H9 (cell line): Measurements from ENCODE around the gene ZC3H6. TPM values are rescaled to one million over a fixed set of nuclear protein-coding genes. Genes with fewer than 3 reads are reported as not detected.

Experiments used
- DNase-seq: peaks from one replicate; pipeline ENCODE4 v3.0.0-alpha.2; 2017
- H2AFZ ChIP-seq: one replicate; pipeline ENCODE4 v1.6.1; 2013; ENCODE audit warnings: mild to moderate bottlenecking, low read length, control low read depth, moderate library complexity
- H2AK5ac ChIP-seq: 2 replicates; pipeline ENCODE4 v1.6.1; 2013; ENCODE audit warnings: low read length, control low read depth, mixed read lengths; ENCODE audit not compliant: insufficient read length
- H2BK120ac ChIP-seq: one replicate; pipeline ENCODE4 v1.6.1; 2013; ENCODE audit warnings: low read depth, mild to moderate bottlenecking, low read length, control low read depth, inconsistent platforms; ENCODE audit not compliant: poor library complexity, severe bottlenecking
- H2BK12ac ChIP-seq: 2 replicates; pipeline ENCODE4 v1.6.1; 2013; ENCODE audit warnings: low read length, control low read depth, mixed read lengths, low read depth; ENCODE audit not compliant: insufficient read length
- H2BK15ac ChIP-seq: 2 replicates; pipeline ENCODE4 v1.6.1; 2013; ENCODE audit warnings: low read depth, low read length, control low read depth
- H2BK20ac ChIP-seq: one replicate; pipeline ENCODE4 v1.6.1; 2013; ENCODE audit warnings: low read depth, mild to moderate bottlenecking, low read length, control low read depth, inconsistent platforms; ENCODE audit not compliant: poor library complexity, severe bottlenecking
- H2BK5ac ChIP-seq: 2 replicates; pipeline ENCODE4 v1.6.1; 2013; ENCODE audit warnings: low read length, control low read depth, mixed read lengths; ENCODE audit not compliant: insufficient read length
- H3K14ac ChIP-seq: 2 replicates; pipeline ENCODE4 v1.6.1; 2013; ENCODE audit warnings: low read length, control low read depth; ENCODE audit not compliant: insufficient read depth
- H3K18ac ChIP-seq: 2 replicates; pipeline ENCODE4 v1.6.1; 2013; ENCODE audit warnings: low read depth, mild to moderate bottlenecking, mixed read lengths, low read length, control low read depth; ENCODE audit not compliant: insufficient read length
- H3K23ac ChIP-seq: 2 replicates; pipeline ENCODE4 v1.6.1; 2013; ENCODE audit warnings: low read length, control low read depth, mixed read lengths, low read depth; ENCODE audit not compliant: insufficient read length
- H3K23me2 ChIP-seq: 2 replicates; pipeline ENCODE4 v1.6.1; 2013; ENCODE audit warnings: low read depth, mild to moderate bottlenecking, mixed read lengths, low read length, control low read depth; ENCODE audit not compliant: insufficient read length, poor library complexity, severe bottlenecking
- H3K27ac ChIP-seq: 2 replicates; pipeline ENCODE4 v1.5.1; 2013; ENCODE audit warnings: low read length, control low read depth, mixed read lengths, low read depth; ENCODE audit not compliant: insufficient read length
- H3K27me3 ChIP-seq: 2 replicates; pipeline ENCODE4 v1.6.1; 2013; ENCODE audit warnings: low read length, control low read depth, inconsistent platforms; ENCODE audit not compliant: insufficient read depth
- H3K4ac ChIP-seq: 2 replicates; pipeline ENCODE4 v1.6.1; 2013; ENCODE audit warnings: low read depth, mild to moderate bottlenecking, control low read depth, inconsistent platforms, low read length, moderate library complexity
- H3K4me1 ChIP-seq: 2 replicates; pipeline ENCODE4 v1.6.1; 2013; ENCODE audit warnings: low read length, control low read depth, inconsistent platforms; ENCODE audit not compliant: insufficient read depth
- H3K4me2 ChIP-seq: 2 replicates; pipeline ENCODE4 v1.6.1; 2013; ENCODE audit warnings: low read length, control low read depth, mixed read lengths; ENCODE audit not compliant: insufficient read length, insufficient read depth
- H3K56ac ChIP-seq: 2 replicates; pipeline ENCODE4 v1.6.1; 2013; ENCODE audit warnings: low read depth, mild to moderate bottlenecking, mixed read lengths, low read length, control low read depth; ENCODE audit not compliant: insufficient read length
- H3K79me1 ChIP-seq: 2 replicates; pipeline ENCODE4 v1.6.1; 2013; ENCODE audit warnings: low read depth, mild to moderate bottlenecking, moderate library complexity, low read length, control low read depth, inconsistent platforms; ENCODE audit not compliant: insufficient read depth, poor library complexity, severe bottlenecking
- H3K79me2 ChIP-seq: 2 replicates; pipeline ENCODE4 v1.6.1; 2013; ENCODE audit warnings: low read length, control low read depth, inconsistent platforms; ENCODE audit not compliant: insufficient read depth
- H3K9ac ChIP-seq: 2 replicates; pipeline ENCODE4 v1.6.1; 2013; ENCODE audit warnings: low read length, control low read depth, mixed read lengths; ENCODE audit not compliant: insufficient read length; ENCODE audit errors: extremely low read depth
- H3K9me3 ChIP-seq: one replicate; pipeline ENCODE4 v1.6.1; 2013; ENCODE audit warnings: low read depth, low read length, inconsistent platforms; ENCODE audit not compliant: control insufficient read depth
- H3T11ph ChIP-seq: one replicate; pipeline ENCODE4 v1.6.1; 2013; ENCODE audit warnings: mild to moderate bottlenecking, low read length, control low read depth, inconsistent platforms
- H4K20me1 ChIP-seq: one replicate; pipeline ENCODE4 v1.6.1; 2013; ENCODE audit not compliant: control insufficient read depth, insufficient read length, insufficient read depth
- H4K5ac ChIP-seq: 2 replicates; pipeline ENCODE4 v1.6.1; 2013; ENCODE audit warnings: low read depth, mild to moderate bottlenecking, mixed read lengths, low read length, control low read depth; ENCODE audit not compliant: insufficient read length
- H4K8ac ChIP-seq: replicated peaks from 2 replicates; pipeline ENCODE4 v1.6.1; 2013; ENCODE audit warnings: low read length, control low read depth, mixed read lengths, low read depth; ENCODE audit not compliant: insufficient read length
- H4K91ac ChIP-seq: 2 replicates; pipeline ENCODE4 v1.6.1; 2013; ENCODE audit warnings: low read depth, mild to moderate bottlenecking, moderate library complexity, mixed read lengths, low read length, control low read depth; ENCODE audit not compliant: insufficient read length
- H3K27ac Mint-ChIP-seq, 3 experiments: 2 replicates in 2 of 3; 3 replicates in 1 of 3; pipeline ENCODE4 v1.8.0; 2020 to 2021; ENCODE audit warnings: mixed read lengths in 3 of 3, mild to moderate bottlenecking in 1 of 3, moderate library complexity in 1 of 3
- H3K27me3 Mint-ChIP-seq: 2 replicates; pipeline ENCODE4 v1.8.0; 2021; ENCODE audit warnings: low read depth, mild to moderate bottlenecking, moderate library complexity, mixed read lengths
- H3K36me3 Mint-ChIP-seq, 3 experiments: 2 replicates in 2 of 3; 3 replicates in 1 of 3; pipeline ENCODE4 v1.8.0; 2020 to 2021; ENCODE audit warnings: low read depth in 3 of 3, mixed read lengths in 3 of 3; ENCODE audit not compliant: insufficient read depth in 1 of 3
- H3K4me1 Mint-ChIP-seq, 2 experiments: 2 replicates each; pipeline ENCODE4 v1.8.0; 2020; ENCODE audit warnings: mixed read lengths in 2 of 2
- H3K4me3 Mint-ChIP-seq, 2 experiments: 2 replicates in 1 of 2; 3 replicates in 1 of 2; pipeline ENCODE4 v1.8.0; 2020 to 2021; ENCODE audit warnings: mild to moderate bottlenecking in 2 of 2, mixed read lengths in 2 of 2, moderate library complexity in 1 of 2
- H3K9me3 Mint-ChIP-seq, 2 experiments: 2 replicates in 1 of 2; 3 replicates in 1 of 2; pipeline ENCODE4 v1.8.0; 2020; ENCODE audit warnings: mild to moderate bottlenecking in 2 of 2, mixed read lengths in 2 of 2, moderate library complexity in 1 of 2
- WGBS: extraction: QIAGEN DNeasy Blood & Tissue Kit; methylation state at CpG from one replicate; pipeline ENCODE4 v1.1.7; 2013; ENCODE audit warnings: missing lambda C conversion rate, low lambda C conversion rate, mixed read lengths; ENCODE audit not compliant: insufficient read length; ENCODE audit errors: extremely low coverage; 5-methylcytosine and 5-hydroxymethylcytosine counted together
- total RNA-seq: library from RNA; stranded (reverse); gene quantifications from 2 replicates; pipeline ENCODE4 v1.2.1, GENCODE V29; 2021
- TF ChIP-seq, protein P1 (sequence below): fragments of 200-600 bp; sonication (generic); conservative IDR thresholded peaks from 3 replicates; pipeline ENCODE4 v1.8.0; 2021; ENCODE audit warnings: antibody characterized with exemption, mild to moderate bottlenecking

ZC3H6 gene
- total RNA-seq, 1 experiment from 2014 or later: 3.5 TPM

DNA sequence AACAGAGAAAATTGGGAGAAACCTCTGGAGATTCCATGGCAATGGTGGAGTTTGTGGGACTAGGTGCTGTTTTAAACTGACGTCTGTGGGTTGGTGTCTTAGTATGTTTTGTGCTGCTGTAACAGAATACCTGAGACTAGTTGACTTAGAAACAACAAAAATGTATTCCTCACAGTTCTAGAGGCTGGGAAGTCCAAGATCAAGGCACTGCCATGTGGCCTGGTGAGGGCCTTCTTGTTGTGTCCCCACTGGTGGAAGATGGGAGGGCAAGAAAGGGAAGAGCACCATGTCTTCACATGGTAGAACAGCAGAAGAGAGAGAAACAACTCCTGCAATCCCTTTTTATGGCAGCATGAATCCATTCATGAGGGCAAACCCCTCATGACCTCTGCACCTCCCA is 6.8 kb upstream of the ZC3H6 start:
- H2BK120ac ChIP-seq: no peak overlapping the region
- no peak overlapping the region for H3K4me2 ChIP-seq
- WGBS: no CpG with 5 or more reads among the region's 1 CpG
- H3K27ac ChIP-seq: no peak overlapping the region
- H4K5ac ChIP-seq: no peak overlapping the region
- H3K9ac ChIP-seq: no peak overlapping the region
- H2BK20ac ChIP-seq: no peak overlapping the region
- no peaks in the 10 kb centered on the region for H3K79me2 ChIP-seq
- no peaks in the 10 kb centered on the region for H3K9me3 ChIP-seq
- H3K79me1 ChIP-seq: no peaks in the 10 kb centered on the region
- H3K4me1 ChIP-seq: no peaks in the 10 kb centered on the region
- no peak overlapping the region for H3K56ac ChIP-seq
- H3K4ac ChIP-seq: no peak overlapping the region
- no peak overlapping the region for H3K18ac ChIP-seq
- peaks cover 7 to 9% of the 10 kb centered on the region in 2 experiments for H3K9me3 Mint-ChIP-seq
- TF ChIP-seq, protein P1, sequence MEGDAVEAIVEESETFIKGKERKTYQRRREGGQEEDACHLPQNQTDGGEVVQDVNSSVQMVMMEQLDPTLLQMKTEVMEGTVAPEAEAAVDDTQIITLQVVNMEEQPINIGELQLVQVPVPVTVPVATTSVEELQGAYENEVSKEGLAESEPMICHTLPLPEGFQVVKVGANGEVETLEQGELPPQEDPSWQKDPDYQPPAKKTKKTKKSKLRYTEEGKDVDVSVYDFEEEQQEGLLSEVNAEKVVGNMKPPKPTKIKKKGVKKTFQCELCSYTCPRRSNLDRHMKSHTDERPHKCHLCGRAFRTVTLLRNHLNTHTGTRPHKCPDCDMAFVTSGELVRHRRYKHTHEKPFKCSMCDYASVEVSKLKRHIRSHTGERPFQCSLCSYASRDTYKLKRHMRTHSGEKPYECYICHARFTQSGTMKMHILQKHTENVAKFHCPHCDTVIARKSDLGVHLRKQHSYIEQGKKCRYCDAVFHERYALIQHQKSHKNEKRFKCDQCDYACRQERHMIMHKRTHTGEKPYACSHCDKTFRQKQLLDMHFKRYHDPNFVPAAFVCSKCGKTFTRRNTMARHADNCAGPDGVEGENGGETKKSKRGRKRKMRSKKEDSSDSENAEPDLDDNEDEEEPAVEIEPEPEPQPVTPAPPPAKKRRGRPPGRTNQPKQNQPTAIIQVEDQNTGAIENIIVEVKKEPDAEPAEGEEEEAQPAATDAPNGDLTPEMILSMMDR: no peak
- H3K4me3 Mint-ChIP-seq: no peak overlapping the region
- DNase-seq: no peak
- H3K14ac ChIP-seq: no peak overlapping the region
- H4K91ac ChIP-seq: no peak overlapping the region
- no peak overlapping the region for H2BK15ac ChIP-seq
- no peak overlapping the region for H3K27ac Mint-ChIP-seq
- no peaks in the 10 kb centered on the region for H3K27me3 Mint-ChIP-seq
- H2AFZ ChIP-seq: no peak overlapping the region
- no peak overlapping the region for H2AK5ac ChIP-seq
- no peak overlapping the region for H2BK5ac ChIP-seq
- no peak overlapping the region for H3T11ph ChIP-seq
- H3K4me1 Mint-ChIP-seq: peaks cover 11 to 13% of the 10 kb centered on the region in 2 experiments
- H4K20me1 ChIP-seq: no peaks in the 10 kb centered on the region
- H3K36me3 Mint-ChIP-seq: peaks cover 0 to 9% (median 0%) of the 10 kb centered on the region in 3 experiments; a peak in 3 of 7 replicates
- H2BK12ac ChIP-seq: no peak overlapping the region
- no peak overlapping the region for H3K23ac ChIP-seq
- no peaks in the 10 kb centered on the region for H3K27me3 ChIP-seq
- no peak overlapping the region for H4K8ac ChIP-seq
- no peaks in the 10 kb centered on the region for H3K23me2 ChIP-seq
